Loucy (cell line): ENCODE measurements around the gene ARL10.

Source experiments
- H2AFZ ChIP-seq: fragments of 200-600 bp; sonication (generic); 2 replicates; pipeline ENCODE4 v1.6.0; 2016; ENCODE audit warnings: antibody characterized with exemption, mild to moderate bottlenecking, low read length, moderate library complexity
- H3F3A ChIP-seq: fragments of 200-600 bp; 2 replicates; pipeline ENCODE4 v1.6.0; 2016; ENCODE audit warnings: antibody characterized with exemption, low read depth, mild to moderate bottlenecking
- H3K27me3 ChIP-seq: fragments of 200-600 bp; sonication (generic); 2 replicates; pipeline ENCODE4 v1.6.1; 2014; ENCODE audit warnings: low read length, mild to moderate bottlenecking; ENCODE audit not compliant: insufficient read depth, poor library complexity, severe bottlenecking
- H3K36me3 ChIP-seq: fragments of 200-600 bp; sonication (generic); 2 replicates; pipeline ENCODE4 v1.6.1; 2016; ENCODE audit warnings: low read length; ENCODE audit not compliant: insufficient read depth
- H3K4me1 ChIP-seq: fragments of 200-600 bp; sonication (generic); 2 replicates; pipeline ENCODE4 v1.5.1; 2014; ENCODE audit warnings: low read length, mild to moderate bottlenecking; ENCODE audit not compliant: insufficient read depth, poor library complexity, severe bottlenecking
- H3K4me2 ChIP-seq: fragments of 200-600 bp; sonication (generic); 2 replicates; pipeline ENCODE4 v1.6.0; 2014; ENCODE audit warnings: antibody characterized with exemption, low read length, low read depth, mild to moderate bottlenecking; ENCODE audit not compliant: poor library complexity, severe bottlenecking
- H3K4me3 ChIP-seq: fragments of 200-600 bp; sonication (generic); 2 replicates; pipeline ENCODE4 v1.5.1; 2014; ENCODE audit warnings: low read length, mild to moderate bottlenecking, mixed read lengths; ENCODE audit not compliant: poor library complexity, severe bottlenecking
- H3K79me2 ChIP-seq: fragments of 200-600 bp; sonication (generic); 2 replicates; pipeline ENCODE4 v1.6.1; 2014; ENCODE audit warnings: low read length; ENCODE audit not compliant: insufficient read depth
- H3K9ac ChIP-seq: fragments of 200-600 bp; sonication (generic); 2 replicates; pipeline ENCODE4 v1.6.0; 2014; ENCODE audit warnings: mild to moderate bottlenecking, low read depth, low read length, moderate library complexity; ENCODE audit not compliant: poor library complexity, severe bottlenecking
- H3K9me2 ChIP-seq: fragments of 200-600 bp; sonication (generic); replicated peaks from 2 replicates; pipeline ENCODE4 v1.6.1; 2016; ENCODE audit warnings: low read depth, low read length, mixed read lengths
- H3K9me3 ChIP-seq: fragments of 200-600 bp; sonication (generic); 2 replicates; pipeline ENCODE4 v1.6.1; 2014; ENCODE audit warnings: mild to moderate bottlenecking, antibody characterized with exemption, low read length, low read depth; ENCODE audit not compliant: insufficient read depth
- H4K20me1 ChIP-seq: fragments of 200-600 bp; sonication (generic); 2 replicates; pipeline ENCODE4 v1.6.0; 2014; ENCODE audit warnings: antibody characterized with exemption, low read length, mild to moderate bottlenecking; ENCODE audit not compliant: insufficient read depth, poor library complexity, severe bottlenecking
- EZH2phosphoT487 ChIP-seq: fragments of 200-600 bp; IDR thresholded peaks from 2 replicates; pipeline ENCODE4 v1.6.1; 2018; ENCODE audit warnings: antibody characterized with exemption, mild to moderate bottlenecking, moderate library complexity, borderline replicate concordance
- TF ChIP-seq, protein P1 (sequence below): fragments of 200-600 bp; sonication (generic); conservative IDR thresholded peaks from 2 replicates; pipeline ENCODE4 v1.5.1; 2014; ENCODE audit warnings: mild to moderate bottlenecking, antibody characterized with exemption, low read length

ARL10 gene

GRCh38 chr5:176381979-176382378 is 16.7 kb downstream of the ARL10 start:
- Histone ChIP-seq H3K36me3 (peaks cover 4% of the 10 kb centered on the region; the same call in 1 of the 2 replicates), H3K27me3 (no peaks in the 10 kb centered on the region), H3F3A (no peaks in the 10 kb centered on the region), H3K4me2 (no peak overlapping the region), H2AFZ (no peak overlapping the region), H3K4me1 (peaks cover 6% of the 10 kb centered on the region), H3K9me2 (no peaks in the 10 kb centered on the region), H3K79me2 (peaks cover 15% of the 10 kb centered on the region), H3K9ac (no peak overlapping the region), H4K20me1 (no peaks in the 10 kb centered on the region), H3K4me3 (no peak overlapping the region), H3K9me3 (no peaks in the 10 kb centered on the region)
- TF ChIP-seq, protein P1, sequence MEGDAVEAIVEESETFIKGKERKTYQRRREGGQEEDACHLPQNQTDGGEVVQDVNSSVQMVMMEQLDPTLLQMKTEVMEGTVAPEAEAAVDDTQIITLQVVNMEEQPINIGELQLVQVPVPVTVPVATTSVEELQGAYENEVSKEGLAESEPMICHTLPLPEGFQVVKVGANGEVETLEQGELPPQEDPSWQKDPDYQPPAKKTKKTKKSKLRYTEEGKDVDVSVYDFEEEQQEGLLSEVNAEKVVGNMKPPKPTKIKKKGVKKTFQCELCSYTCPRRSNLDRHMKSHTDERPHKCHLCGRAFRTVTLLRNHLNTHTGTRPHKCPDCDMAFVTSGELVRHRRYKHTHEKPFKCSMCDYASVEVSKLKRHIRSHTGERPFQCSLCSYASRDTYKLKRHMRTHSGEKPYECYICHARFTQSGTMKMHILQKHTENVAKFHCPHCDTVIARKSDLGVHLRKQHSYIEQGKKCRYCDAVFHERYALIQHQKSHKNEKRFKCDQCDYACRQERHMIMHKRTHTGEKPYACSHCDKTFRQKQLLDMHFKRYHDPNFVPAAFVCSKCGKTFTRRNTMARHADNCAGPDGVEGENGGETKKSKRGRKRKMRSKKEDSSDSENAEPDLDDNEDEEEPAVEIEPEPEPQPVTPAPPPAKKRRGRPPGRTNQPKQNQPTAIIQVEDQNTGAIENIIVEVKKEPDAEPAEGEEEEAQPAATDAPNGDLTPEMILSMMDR: no peak
- no peak for TF ChIP-seq EZH2phosphoT487

GRCh38 chr5:176382721-176383120 is 17.4 kb downstream of the ARL10 start:
- Histone ChIP-seq H3K27me3 (no peaks in the 10 kb centered on the region), H4K20me1 (no peaks in the 10 kb centered on the region)

GRCh38 chr5:176383248-176383905 is 18.1 kb downstream of the ARL10 start:
- Histone ChIP-seq H3K9me2 (no peaks in the 10 kb centered on the region), H3K4me2 (no peak overlapping the region), H3K27me3 (no peaks in the 10 kb centered on the region), H2AFZ (no peak overlapping the region), H3K4me3 (no peak overlapping the region), H3K9me3 (no peaks in the 10 kb centered on the region), H4K20me1 (no peaks in the 10 kb centered on the region), H3K79me2 (peaks cover 29% of the 10 kb centered on the region), H3F3A (no peaks in the 10 kb centered on the region), H3K36me3 (peaks cover 4% of the 10 kb centered on the region; the same call in 1 of the 2 replicates), H3K9ac (no peak overlapping the region), H3K4me1 (peaks cover 6% of the 10 kb centered on the region)
- no peak for TF ChIP-seq EZH2phosphoT487
- TF ChIP-seq, protein P1: no peak

More at GRCh38 chr5:176382721-176383120, 17.4 kb downstream of the ARL10 start:
- TF ChIP-seq, protein P1: no peak
- no peak for TF ChIP-seq EZH2phosphoT487
- Histone ChIP-seq H3K4me2 (no peak overlapping the region), H3K9me3 (no peaks in the 10 kb centered on the region), H3K4me3 (no peak overlapping the region), H2AFZ (no peak overlapping the region), H3F3A (no peaks in the 10 kb centered on the region), H3K9me2 (no peaks in the 10 kb centered on the region), H3K79me2 (peaks cover 22% of the 10 kb centered on the region), H3K9ac (no peak overlapping the region), H3K36me3 (peaks cover 4% of the 10 kb centered on the region; the same call in 1 of the 2 replicates), H3K4me1 (peaks cover 6% of the 10 kb centered on the region)
